Fibroblast of upper back skin (primary cell): ENCODE measurements around the gene DNMT3A.
A peak's percentile ranks its signal among the peaks of the same experiment; 100 is the strongest.
"Not testable (repeated sequence)": the region's sequence is repeated elsewhere in the genome, so short reads cannot be mapped to it uniquely, and the experiment has no call there.

ENCODE experiments used
- DNase-seq: peaks from one replicate; pipeline ENCODE4 v3.0.0-alpha.2; 2013

Gene DNMT3A

DNA sequence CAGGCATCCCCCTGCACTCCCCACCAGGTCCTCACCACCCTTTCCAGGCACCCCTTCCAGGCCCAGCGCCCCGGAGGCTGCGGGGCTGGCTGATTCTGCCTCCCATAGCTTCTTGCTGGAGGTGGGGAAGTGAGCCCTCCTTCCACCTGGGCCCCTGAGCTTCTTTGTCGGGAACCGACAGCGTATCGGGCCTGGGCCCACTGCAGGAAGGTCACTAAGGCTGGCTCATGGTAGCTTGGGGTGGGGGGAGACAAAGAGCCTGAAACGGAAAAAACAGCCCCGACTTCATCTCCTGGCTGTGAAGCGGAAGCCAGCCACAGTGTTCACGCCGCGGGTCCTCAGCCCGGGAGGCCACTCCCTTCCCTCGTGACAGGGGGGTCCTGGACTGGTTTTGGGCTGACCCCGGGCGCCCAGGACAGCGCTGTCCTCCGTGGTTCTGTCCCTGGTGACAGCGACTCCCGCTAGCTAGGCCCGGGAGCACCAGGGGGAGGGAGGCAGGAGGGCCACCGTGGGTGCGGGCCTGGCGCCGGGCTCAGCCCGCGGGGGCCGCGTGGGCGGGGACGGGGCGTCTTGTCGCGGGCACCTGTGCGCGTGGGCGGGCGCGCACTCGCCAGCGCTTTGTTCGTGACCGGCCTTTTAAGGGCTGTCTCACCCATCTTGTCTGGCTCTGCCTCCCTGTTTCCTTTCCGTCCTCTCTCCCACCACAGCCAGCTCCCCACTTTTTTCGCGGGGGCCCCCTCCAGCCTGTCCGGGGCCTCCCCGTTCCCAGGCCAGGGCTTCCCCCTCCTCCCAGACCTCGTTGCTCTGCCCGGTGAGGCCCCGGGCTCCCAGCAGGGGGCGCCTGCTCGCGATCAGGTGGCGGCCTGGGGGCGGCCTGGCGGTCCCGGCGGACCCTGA lies 64.9 kb downstream of the DNMT3A start:
- DNase-seq, result no peak

DNA sequence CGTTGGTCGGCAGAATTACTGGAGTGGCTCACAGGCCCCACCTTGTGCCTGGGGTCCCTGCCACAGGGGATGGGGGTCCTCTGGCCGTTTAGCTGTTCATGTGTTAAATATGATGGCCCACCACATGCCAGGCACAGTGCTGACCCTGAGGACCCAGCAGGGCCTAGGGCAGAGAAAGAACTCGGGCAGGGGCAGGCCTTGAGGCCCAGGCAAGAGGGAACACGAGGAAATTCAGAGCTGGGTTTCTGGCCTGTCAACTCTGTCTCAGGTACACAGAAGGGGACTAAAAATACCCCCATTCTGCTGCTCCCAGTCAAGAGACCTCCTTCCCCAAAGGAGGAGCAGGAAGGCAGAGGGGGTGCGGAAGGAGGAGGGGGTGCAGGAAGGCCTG lies 66.2 kb downstream of the DNMT3A start:
- DNase-seq, result no peak

DNA sequence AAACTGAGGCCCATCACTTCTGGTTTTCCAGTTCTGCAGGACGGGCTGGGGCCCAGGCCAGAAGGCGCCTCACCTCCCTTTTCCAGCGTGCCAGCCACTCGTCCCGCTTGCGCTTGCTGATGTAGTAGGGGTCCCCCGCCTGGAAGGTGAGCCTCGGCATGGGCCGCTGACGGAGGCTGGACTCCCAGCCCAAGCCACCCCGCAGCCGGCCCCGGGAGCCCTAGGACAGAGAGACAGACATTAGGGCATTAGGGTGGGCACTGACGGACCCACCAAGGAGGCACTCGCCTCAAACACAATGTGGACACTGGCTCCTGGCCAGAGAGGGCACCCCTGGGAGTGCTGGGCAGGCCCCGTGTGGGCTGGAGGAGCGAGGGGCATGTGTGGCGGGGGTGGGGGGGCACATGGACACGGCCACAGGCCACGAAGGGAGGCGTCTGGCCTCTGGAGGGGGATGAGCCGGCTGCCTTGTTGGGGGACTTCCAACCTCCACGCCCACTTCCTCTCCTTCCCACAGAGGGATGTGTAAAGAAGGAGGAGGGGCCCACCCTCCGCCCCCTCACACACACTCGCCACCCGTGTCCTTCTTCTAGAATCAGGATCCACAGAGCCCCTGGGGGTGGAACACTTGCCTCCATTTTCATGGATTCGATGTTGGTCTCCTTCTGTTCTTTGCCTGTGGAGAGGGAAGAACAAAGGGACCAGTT lies 66.7 kb downstream of the DNMT3A start:
- peak; percentile 43 for DNase-seq

DNA sequence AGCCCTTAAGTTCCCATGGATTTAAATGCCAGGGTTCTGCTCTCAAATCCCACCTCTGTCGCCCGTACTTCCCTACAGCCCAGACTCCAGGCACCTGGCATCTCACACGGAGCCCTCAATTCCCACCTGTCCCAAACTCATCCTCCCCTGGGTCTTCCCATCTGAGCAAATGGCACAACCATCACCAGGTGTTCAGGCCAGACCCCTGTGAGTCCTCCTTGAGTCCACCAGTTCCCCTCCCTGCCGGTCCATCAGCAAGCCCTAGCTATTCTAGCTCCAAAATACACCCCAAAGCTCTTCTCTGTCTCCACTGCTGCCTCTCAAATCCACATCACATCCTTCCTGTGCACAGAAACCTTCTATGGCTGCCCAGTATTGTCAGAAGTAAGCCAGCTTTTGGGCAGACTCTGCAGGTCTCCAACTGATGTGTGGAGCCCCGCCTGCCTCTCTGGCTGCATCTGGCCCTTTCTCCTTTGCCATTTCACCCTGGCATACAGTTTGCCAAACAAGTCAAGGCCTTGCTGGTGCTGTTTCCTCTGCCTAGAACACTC lies 67.7 kb downstream of the DNMT3A start:
- DNase-seq, result no peak

DNA sequence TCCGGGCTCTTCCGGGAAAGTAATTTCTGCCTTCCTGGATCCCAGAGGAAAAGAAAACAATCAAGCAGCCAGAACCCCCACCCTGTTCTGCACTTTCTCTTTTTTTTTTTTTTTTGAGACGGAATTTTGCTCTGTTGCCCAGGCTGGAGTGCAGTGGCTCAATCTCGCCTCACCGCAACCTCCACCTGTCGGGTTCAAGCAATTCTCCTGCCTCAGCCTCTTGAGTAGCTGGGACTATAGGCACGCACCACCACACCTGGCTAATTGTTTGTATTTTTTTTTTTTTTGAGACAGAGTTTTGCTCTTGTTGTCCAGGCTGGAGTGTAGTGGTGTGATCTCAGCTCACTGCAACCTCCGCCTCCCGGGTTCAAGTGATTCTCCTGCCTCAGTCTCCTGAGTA lies 69.0 kb downstream of the DNMT3A start:
- DNase-seq, result not testable (repeated sequence)

DNA sequence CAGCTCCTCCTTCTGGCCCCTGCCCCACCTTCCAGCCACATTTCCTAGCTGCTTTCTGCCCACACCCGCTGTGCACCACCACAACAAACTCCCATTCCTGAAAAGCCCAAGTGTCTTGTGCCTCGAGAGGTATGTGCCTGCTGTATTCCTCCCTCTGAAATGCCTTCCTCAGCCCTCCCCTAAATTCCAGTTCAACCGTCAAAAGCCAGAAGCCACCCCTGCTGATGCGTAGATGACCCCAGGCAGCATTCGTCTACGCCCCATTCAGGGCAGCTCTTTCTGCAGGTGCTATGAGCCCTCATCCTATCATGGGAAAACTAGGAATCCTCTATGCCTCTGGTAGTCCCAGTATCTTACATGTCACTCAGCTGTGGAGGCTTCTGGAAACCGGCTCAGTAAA lies 71.7 kb downstream of the DNMT3A start:
- DNase-seq, result no peak

DNA sequence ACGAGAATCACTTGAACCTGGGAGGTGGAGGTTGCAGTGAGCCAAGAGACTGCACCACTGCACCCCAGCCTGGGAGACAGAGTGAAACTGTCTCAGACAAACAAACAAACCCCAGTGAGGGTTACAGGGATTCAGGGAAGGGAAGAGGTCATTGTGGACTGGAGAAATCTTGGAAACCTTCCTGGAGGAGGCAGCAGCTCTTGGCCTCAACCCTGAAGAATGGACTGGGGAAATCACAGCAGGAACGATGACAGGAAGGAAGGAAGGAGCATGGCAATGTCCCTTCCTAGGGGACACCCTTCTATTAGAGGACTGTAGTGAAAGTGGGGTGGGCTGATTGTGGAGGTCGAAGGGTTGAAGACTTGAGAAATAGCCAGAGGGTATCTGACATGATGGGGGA lies 72.5 kb downstream of the DNMT3A start:
- DNase-seq, result no peak

DNA sequence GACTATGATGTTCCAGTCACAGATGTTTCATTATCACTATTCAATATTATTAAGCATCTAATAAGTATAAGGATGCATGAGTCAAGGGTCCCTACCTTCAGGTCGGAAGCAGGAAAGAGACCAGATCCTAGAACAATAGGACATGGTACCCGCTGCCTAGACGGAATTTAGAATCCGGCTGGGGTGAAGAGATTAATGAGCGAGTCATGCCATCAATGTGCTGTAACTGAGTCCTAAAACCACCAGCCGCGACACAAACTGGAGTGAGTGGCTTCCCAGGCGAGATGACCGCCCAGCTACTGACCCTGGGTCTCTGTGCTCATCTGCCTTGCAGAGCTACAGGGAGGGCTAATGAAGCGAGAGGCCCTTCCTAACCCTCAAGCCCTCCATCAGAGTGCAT lies 73.6 kb downstream of the DNMT3A start:
- DNase-seq, result no peak

DNA sequence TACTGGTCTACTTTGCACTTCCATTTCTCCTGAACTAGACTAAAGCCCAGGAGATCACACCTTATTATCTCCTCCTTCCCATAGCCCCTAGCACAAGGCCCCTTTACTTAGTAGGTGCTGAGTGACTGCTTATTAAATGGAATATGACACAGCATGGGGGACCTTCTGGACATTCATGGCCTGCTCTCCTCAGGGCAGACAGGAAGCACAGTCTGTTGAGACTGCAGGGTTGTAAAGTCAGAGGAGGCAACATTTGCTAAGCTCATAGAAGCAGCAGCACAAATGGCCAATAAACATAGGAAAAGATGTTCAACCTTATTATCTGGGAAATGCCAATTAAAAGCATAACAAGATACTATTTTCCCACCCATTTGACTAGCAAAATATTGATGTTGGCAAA lies 75.3 kb downstream of the DNMT3A start:
- DNase-seq, result no peak

DNA sequence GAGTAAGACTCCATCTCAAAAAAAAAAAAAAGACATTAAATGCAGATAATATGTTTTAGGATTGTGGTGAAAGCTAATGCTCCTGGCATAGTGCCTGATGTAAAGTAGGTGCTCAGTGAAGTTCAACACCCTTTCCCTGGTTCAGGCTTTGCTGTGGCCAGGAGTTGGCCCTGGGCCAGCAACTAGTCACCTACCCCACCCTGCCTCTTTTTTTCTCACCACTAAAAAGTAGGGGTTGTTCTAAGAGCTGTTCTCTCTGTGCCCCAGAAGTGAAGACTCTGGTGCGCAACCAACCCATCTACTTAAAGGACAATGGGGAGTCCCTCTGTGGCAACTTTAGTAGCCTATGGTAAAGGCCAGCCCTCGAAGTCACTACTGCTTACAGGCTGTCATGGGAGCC lies 75.9 kb downstream of the DNMT3A start:
- DNase-seq, result no peak

DNA sequence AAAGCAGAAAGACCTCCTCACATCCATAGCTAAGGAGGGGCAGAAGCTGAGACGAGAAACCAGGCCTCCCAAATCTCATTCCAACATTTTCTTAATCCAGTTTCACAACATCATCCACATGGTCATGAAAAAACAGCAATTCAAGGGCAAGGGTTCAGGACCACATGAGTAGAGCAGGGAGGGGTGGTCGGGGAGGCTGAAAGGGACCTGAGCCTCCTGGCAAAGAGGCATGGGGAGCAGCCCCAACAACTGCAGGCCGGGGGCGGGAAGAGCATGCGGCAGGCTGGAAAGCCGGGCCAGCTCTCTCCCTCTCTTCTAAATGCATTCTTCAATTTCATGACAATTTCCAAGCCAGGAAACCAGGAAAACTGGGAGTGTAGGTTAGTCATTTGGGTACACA lies 76.7 kb downstream of the DNMT3A start:
- no peak for DNase-seq

DNA sequence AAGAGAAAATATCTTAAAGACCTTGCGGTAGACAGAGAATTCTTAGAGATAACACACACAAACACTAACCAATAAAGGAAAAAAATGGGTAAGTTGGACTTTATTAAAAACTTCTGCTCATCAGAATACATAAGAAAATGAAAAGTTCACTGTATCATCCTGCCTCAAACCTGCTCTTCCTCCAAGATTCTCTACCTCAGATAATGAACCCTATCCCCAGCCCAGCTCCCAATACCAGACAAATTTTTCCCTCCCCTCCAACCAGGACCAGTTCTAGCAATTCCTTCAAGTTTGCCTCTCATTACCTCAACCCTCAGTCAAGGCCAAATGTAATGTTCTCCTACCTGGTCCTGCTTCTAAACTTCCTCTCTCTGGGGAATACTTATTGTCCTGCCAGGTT lies 79.4 kb downstream of the DNMT3A start:
- no peak for DNase-seq

DNA sequence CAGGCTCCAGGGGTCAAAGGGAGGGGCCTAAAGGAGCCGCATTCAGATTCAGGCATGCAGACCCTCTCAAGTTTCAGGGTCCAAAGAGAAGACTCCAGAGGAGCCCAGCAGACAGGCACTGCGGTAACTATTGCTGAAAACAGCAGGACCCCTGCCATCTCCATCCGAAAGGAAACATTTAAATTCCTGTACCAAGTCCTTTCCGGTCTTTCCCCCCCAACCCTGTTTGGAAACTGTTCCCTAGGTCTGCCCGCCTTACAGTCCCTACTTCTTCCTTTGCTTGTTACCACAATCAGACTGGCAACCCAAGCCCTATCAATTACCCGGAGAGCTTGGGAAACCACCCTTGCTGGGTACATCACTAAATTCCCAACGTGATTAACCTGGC lies 82.0 kb downstream of the DNMT3A start:
- DNase-seq, result no peak

DNA sequence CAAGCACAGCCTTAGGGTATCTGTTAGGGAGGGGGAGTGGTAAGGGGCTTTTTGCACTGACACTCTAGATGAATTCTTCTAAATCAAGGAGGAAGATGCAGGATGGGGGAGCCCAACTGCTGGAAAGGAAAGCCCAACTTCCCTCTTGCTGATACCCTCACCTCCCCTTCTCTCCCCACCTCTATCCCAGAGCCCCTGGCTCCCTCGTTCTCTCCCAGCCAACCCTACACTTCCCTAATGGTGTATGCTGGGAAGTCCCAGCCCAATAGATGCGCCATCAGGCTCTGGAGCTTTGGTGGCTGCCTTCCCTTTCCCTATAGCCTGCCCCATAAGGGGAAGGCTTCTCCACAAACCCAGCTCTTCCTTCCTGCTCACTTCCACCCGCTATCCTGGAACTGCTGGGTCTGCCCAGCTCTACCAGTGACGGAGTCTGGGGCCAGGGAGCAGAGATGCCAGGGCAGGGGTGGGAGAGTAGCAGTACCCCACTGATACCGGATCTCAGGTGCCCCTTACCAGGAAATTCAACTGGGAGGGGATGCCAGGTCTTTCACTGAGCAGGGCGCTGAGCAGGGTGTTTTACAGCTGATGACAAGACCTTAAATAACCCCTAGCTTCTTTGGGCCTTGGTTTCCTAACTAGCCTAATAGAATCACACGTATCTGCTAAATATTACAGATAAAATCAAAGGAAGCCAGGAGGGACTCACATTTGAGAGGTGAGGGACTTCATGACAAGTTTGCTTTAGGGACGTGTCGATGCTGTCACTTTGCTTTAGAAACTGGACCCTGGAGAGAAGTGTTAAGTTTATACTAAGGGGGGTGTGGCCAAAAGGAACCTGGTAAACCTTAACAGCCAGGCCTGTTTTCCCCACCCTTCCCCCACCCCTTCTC lies 82.6 kb downstream of the DNMT3A start:
- DNase-seq, result no peak

DNA sequence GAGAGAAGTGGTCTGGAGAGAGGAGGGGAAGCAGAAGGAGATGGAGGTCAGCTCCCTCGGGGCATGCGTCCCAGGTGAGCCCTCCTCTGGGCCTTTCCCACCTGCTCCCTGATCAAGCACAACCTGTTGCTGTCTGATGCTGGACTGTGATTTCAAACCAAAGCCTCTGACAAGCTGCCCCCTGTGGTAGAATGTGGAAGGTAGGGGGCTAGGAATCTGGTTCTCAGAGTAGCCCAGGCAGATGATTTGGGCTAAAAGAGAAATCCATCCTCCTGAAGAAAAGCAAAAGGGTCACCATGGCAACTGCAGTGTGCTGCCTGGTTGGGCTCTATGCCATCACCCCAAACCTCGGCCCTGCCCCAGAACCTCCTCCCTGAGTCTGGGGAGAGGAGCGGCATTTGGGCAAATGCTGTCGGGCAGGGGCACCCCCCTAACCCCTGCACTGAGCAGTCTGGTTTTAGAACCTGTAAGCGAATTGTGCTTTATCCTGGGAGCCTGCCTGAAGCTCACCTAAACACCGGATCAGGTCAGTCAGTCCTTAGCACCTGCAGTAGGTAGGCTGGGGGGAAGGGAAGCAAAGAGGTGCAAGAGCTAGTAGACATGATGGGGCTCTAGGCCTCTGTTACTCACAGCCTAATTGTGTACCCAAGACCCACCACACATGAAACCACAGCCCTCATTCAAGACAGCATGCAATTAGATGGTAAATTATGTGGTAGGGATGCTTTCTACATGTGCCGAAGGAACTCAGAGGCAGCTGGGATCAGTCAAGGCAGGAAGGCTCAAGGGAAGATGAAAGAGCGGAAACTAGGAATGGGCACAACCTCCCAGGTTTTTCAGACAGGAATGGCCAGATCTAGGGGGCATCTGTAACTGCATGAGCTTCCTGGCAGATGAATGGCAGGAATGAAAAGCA lies 83.5 kb downstream of the DNMT3A start:
- DNase-seq, result no peak

DNA sequence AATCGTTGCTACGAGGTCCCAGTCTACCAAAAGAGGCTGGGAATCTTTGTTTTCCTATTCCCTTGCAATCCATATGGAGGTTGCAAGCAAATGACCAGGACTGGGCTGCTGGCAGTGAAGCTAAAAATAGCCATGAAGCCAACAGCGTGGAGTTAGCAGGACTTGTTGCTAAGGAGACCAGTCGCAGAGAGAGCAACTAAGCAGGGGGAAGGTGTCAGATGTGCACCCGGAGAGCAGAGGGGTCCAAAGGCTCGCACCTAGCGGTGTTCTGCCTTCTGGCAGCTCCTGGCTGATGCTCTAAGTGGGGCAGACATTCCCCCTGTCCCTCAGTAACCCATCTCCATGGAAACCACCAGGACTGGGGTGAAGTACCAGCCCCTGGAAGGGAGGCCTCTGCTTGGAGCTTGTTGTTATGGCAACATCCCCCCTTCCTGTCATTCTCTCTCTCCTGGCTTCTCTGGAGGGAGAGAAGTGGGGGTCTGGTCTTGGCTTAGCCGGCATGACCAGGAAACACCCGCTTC lies 84.6 kb downstream of the DNMT3A start:
- DNase-seq, result peak; percentile 56

DNA sequence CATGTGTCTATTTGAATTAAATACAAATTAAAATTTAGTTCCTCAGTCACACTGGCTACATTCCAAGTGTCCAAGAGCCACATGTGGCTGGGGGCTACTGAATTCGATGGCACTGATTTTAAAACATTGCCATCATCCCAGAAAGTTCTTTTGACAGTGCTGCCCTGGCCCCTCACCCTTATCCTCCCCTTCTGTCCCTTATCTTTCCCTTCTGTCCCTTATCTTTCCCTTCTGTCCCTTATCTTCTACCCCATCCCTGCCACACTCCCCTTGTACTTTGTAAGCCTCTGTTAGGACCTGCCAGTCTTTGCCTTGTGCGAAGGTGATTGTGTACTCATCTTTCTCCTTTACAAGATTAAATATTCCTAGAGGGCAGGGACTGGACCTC lies 85.2 kb downstream of the DNMT3A start:
- DNase-seq, result no peak

DNA sequence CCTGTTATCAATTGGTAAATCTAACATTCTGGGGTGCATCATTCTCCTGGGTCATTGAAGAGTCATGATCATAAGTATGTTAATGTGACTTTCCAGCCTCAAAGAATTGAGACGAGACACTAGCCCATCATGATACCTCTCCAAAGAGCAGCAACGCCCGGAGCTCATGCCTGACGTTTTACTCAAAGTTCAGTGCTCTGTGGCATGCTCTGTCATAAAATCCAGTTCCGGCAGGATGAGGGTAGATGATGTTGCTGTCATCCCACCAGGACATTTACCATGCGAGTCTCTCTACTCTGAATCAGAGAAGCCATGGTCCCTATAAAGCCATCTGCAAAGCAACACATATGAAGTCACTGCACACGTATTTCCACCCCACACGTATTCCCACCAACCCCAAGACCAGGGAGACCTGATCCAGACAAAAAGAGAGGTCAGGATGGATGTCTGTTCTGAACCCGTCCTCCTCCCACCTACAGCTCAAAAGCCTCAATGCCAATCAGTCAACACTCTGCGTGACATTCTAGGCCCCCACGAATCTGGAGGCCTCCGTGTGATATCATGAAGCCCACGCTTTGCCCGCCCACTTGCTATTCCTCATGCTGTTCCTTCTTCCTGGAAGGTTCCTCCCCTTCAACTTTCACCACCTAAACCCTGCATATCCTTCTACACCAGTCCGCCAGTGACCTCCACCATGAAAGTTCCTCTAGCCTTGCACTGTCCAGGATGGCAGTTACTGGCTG lies 85.8 kb downstream of the DNMT3A start:
- DNase-seq, result no peak

DNA sequence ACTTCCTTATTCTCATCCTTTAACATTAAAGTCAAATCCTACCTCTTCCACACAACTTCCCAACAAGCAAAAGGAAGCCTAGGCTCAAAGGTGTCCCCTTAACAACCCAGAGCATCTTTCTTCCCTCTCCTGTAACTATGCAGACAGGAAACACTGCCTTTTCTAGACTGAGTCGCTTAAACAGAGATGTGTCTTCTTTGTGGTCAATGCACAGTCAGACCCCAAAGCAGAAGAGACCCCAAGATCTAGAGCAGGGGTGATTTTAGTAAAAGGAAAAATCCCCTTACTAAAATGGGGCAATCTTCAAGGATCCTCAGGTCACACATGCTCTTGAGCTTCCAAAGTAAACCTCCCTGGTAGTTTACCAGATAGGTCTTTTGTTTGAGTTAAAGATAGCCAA lies 86.8 kb downstream of the DNMT3A start:
- DNase-seq, result no peak

DNA sequence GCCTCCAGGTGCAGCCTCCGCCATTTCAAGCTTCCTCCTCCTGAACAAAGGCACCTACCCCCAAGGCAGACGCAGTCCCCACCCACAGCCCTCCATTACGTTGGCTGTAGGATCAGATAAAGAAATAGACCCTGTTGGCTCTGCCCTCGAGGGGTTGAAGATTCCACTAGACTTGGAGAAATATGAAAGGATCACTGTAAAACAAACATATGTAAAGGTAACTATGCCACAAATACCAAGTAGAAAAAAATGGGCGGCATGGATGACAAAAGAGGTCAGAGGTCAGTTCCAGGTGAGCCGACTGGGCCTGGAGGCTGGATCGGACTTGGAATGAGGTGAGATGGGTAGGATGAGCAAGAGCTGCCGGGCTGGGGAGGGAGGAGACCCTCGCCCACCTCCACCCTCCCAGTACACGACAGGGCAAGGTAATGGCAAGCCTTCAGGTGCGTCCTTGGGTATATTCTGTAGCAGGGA lies 88.5 kb downstream of the DNMT3A start:
- no peak for DNase-seq
